LNCaP clone FGC (cell line): ENCODE data around the gene ARL6.

ENCODE experiments used
- DNase-seq: peaks from one replicate; pipeline ENCODE4 v3.0.0-alpha.2; 2011; ENCODE audit warnings: low read depth
- H3K4me3 ChIP-seq: 2 replicates; pipeline ENCODE4 v1.5.1; 2011; ENCODE audit warnings: mild to moderate bottlenecking, low read depth, low read length, control low read depth
- CTCF ChIP-seq: IDR thresholded peaks from 2 replicates; pipeline ENCODE4 v1.5.1; 2012; ENCODE audit warnings: mild to moderate bottlenecking; ENCODE audit not compliant: control insufficient read depth, insufficient read depth; ENCODE audit errors: extremely low read depth

Gene ARL6

GRCh38 chr3:97821287-97821773 is 56.8 kb downstream of the ARL6 start:
- peak overlapping the region; percentile 79 for H3K4me3 ChIP-seq
- TF ChIP-seq CTCF = no peak
- no peak for DNase-seq

GRCh38 chr3:97821774-97822358 is 57.3 kb downstream of the ARL6 start, which contains the start of gene CRYBG3:
TSS of gene CRYBG3 (plus strand) at chr3:97822011. CDS start at chr3:97822207, 196 bp downstream.
- peak within 1 kb of the TSS; percentile 79 for H3K4me3 ChIP-seq
- peak; percentile 20; the same call in 1 of the 2 replicates for TF ChIP-seq CTCF
- peak; percentile 26 for DNase-seq

- DNase-seq = no peak
- H3K4me3 ChIP-seq = peak overlapping the region; percentile 79
- TF ChIP-seq CTCF = no peak
These were observed 57.8 kb downstream of the ARL6 start for GRCh38 chr3:97822359-97822775.

GRCh38 chr3:97823046-97824004 is 58.8 kb downstream of the ARL6 start:
- H3K4me3 ChIP-seq = peak overlapping the region; percentile 79
- no peak for DNase-seq
- TF ChIP-seq CTCF = no peak

- no peak overlapping the region for H3K4me3 ChIP-seq
- no peak for DNase-seq
These were observed 60.5 kb downstream of the ARL6 start for GRCh38 chr3:97825101-97825500.

More at GRCh38 chr3:97825101-97825500, 60.5 kb downstream of the ARL6 start:
- TF ChIP-seq CTCF = no peak
